ENCODE measurements around the gene PYCR2. TPM values are rescaled to one million over a fixed set of nuclear protein-coding genes. Genes with fewer than 3 reads are reported as not detected.

The PYCR2 gene
- total RNA-seq, 1 donor from 2014 or later = 97.0 TPM

DNA sequence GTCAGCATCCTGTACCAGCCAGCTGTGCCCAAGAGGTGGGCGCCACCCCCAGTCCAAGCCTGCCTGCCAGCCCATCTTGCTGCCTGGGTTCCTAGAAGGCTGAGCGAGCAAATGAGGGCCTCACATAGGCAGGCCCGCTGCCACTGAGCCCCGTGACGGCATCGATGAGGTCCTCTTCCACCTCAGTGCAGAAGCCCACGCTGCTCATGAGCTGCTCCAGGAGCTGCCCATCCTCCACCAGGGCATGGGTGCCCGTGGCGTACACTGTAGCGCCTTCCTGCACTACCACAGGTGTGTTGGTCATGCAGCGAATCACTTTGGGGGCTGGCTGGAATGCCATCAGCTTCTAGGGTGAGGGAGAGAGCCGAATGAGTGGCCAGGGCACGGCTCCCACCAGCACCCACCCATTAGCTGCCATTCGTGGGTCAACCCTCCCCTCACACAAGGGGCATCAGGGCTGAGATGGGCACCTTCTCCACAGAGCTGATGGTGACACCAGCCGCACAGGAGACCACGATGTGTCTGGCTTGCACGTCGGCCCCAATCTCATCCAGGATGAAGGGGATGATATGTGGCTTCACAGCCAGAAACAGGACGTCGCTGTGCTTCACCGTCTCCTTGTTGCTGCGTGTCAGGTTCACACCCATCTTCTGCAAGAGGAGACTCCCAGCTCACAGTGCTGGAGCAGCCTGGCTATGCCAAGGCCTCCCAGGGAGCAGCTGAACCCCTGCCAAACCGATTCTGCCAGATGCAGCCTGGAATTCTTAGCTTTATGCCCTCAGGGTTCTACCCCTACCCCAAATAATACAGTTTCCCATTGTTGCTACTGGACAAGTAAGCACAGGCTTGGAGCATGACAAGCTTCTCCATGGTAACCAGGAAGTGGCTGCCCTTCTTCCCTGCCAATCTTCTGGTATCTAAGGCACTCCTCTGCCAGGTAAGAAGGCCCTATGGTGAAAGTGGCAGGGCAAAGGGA lies 2.0 kb downstream of the PYCR2 start:
- intact Hi-C loops (cut with micrococcal nuclease) = loop anchor here (5.0 kb wide), 1 partner anchor 495 kb away; the partner anchor contains the start of gene LBR

DNA sequence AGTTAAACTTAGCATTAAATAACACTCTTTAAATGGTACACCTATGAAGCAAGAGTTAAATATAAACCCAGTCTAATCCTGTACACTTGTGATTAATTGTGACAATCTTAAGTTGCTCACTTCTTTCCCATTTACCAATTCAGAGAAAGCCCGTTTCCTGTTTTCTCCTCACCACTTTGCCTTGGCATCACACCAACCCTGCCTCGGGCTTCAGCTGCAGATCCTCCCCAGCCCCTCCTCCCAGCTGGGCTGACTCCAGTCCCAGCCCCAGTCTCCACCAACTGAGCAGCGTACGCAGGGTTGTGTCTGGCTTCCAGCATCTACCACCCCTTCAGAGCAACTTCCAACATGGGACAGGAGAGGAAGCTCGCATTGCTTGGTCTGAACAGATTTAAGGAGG lies 4.1 kb downstream of the PYCR2 start:
- intact Hi-C loops (cut with micrococcal nuclease) = loop anchor here (5.0 kb wide), 1 partner anchor 493 kb away; the partner anchor contains the start of gene LBR

DNA sequence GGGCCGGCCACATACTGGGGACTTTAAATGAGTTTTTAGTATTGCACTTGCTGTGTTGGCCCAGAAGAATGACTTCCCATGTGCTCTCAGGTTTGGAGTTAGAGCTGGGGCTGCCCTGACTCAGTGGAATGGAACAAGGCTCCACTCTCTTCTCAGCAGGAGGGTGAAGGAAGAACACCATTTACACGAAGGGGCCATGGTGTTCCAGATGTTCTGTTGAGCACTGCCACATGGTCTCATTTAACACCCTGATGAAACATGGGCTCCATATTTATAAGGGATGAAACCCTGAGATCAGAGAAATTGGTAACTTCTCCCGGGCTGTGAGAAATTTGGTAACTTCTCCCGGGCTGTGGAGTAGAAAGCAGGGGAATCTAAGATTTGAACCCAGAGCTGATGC lies 5.8 kb downstream of the PYCR2 start:
- intact Hi-C loops (cut with micrococcal nuclease) = no loop called here

DNA sequence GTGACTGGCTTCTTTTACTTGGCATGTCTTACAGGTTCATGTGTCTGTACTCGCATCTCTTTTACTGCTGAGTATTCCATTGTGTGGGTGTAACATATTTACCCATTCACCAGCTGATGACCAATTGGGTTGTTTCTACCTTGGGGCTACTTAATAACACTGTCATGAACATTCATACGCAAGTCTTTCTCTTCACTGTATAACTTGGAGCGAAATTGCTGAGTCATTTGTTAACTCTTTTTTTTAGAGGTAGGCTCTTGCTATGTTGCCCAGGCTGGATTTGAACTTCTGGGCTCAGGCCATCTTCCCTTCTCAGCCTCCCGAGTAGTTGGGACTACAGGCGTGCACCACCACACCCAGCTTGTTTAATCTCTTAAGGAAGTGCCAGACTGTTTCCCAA lies 6.5 kb downstream of the PYCR2 start:
- intact Hi-C loops (cut with micrococcal nuclease) = no loop called here

DNA sequence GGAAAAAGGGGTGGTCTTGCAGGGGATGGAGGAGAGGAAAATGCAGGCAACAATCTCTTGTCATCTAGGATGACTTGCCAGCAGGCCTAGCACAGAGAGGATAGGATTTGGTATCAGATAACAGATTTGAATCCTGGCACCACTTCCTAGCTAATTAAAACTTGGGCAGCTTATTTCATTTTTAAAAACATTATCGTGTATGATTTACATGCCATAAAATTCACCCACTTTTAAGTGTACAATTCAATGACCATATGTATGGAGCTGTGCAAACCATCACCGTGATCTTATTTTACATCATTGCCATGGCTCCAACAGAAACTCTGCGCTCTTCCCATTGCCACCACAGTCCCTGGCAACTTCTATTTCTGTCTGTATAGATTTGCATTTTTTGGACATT lies 6.9 kb downstream of the PYCR2 start:
- intact Hi-C loops (cut with micrococcal nuclease) = no loop called here

DNA sequence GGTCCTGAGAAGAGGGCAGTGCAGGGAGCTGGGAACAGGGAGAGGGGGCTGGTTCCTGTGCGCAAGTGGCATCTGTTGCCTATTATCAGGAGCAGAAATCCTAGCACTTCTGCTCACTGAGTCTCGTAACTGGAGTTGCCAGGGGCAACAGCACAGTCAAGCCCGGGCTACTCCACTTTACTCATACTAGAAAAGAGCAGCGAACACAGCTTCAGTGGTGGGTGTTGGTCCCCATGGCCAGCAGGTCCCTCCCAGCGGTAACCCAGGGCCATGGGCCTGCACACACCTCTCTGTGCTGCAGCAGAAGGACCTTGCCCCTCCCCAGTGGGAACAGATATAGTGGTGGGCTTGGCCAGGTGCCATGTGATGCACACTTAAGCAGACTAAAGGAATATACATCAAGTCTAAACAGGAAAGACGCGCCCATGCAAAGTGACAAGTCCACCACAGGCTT lies 8.5 kb downstream of the PYCR2 start:
- intact Hi-C loops (cut with micrococcal nuclease) = no loop called here

DNA sequence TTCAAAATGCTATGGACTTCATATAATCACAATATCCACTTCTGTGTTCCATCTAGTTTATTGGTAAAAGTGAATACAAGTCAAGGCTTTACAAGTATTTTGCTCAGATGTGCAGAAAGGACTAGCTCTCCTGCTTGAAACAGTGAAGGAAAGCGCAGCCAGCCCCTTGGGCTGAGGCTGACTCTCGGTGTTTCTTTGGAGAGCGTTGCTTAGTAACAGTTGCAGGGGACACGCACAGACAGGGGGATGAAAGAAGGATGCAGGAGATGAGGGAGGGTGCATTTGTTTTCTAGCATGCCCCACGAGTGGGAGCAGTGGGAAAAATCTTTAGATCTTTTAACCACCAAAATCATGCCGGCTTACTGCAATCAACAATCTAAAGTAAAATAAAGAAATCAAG lies 9.1 kb downstream of the PYCR2 start:
- intact Hi-C loops (cut with micrococcal nuclease) = no loop called here

DNA sequence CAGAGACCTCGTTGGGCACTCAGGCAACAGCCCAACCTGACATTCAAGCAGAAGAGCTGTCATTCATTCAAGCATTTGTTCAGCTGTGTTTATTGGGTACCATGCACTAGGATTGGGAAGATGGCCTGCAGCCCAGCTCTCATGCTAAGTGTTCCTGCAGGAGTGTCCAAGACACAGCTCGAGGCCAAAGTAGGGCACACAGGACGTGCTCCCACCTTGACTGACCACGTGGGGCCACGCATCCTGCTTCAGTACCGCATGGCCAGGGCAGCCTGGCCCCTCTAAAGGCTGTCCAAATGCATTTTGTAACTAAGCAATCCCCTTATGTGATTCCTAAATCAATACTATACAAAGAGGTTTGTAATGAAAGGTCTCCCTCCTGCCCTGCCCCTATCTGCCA lies 9.7 kb downstream of the PYCR2 start:
- intact Hi-C loops (cut with micrococcal nuclease) = no loop called here

DNA sequence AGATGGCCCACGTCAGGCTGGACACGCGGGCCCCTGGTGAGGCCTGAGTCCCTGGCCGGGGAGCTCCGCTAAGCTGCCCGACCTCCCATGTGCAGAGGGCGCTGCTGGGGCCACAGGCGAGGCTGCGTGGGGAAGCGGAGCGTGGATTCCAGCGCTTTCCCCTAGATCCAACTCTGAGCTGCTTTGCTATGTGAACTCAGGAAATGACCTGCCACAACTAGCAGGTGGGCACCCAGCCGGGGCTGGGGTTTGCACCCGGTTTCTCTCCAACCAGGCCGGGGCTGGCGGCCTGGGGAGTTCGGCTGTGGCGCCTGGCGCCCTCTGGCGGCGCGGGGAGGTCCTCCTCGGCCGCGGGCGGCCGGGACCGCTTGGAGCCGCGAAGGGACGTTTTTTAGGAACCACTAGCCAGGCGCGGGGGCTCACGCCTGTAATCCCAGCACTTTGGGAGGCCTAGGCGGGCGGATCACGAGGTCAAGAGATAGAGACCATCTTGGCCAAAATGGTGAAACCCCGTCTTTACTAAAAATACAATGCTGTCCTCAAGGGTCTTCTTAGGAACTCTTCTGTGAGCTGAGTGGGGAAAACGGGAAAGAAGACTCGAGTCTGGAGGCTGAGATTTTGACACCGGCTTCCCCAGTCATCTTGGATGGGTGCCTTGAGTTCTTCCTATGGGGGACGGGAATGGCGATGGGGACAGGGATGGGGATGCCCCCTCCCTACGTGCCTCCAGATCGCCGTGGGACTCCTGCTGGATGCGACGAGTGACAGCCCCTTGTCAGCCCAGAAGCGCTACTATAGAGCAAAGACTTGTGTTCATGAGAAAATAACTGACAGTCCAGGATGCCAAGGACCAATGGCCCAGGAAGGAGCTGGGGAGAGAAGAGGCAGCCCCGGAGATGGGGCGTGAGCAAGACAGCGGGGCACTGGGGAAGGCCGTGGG lies 12.6 kb downstream of the PYCR2 start:
- intact Hi-C loops (cut with micrococcal nuclease) = loop anchor here (1.0 to 2.0 kb wide), 6 partner anchors 31 to 436 kb away; partner anchors contain the start of gene SRP9

DNA sequence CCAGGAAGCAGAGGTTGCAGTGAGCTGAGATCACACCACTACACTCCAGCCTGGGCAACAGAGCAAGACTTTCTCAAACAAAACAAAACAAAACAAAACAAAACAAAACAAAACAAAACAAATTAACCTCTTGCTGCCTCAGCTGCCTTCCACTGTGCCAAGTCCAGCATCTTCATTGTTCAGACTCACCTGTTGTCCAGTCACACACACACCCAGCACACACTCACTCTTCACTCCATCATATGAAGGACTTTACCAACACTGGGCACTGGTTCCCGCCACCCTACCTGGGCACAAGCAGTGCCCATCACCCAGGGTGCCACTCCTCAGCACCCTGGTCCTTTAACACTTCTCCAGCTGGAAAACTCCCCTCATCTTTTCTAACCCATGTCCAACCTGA lies 14.6 kb downstream of the PYCR2 start:
- intact Hi-C loops (cut with micrococcal nuclease) = no loop called here

DNA sequence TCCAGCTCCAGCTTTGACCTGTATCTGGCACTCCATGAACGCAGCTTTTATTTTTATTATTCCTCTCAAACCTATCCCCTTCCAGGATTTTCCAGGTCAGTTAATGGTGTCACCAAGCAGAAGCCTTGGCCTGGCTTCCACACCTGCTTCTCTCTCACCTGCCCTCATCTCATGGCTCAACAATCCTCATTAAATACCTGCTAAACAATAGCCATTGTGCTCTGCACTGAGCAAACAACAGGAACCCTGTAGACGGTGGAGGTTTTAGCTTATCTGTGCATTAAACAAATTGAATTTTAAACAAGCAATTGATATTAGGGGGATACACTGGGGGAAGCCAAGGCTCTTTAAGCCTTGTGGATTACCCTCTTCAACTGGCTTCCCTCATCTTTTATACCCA lies 15.3 kb downstream of the PYCR2 start:
- intact Hi-C loops (cut with micrococcal nuclease) = no loop called here

DNA sequence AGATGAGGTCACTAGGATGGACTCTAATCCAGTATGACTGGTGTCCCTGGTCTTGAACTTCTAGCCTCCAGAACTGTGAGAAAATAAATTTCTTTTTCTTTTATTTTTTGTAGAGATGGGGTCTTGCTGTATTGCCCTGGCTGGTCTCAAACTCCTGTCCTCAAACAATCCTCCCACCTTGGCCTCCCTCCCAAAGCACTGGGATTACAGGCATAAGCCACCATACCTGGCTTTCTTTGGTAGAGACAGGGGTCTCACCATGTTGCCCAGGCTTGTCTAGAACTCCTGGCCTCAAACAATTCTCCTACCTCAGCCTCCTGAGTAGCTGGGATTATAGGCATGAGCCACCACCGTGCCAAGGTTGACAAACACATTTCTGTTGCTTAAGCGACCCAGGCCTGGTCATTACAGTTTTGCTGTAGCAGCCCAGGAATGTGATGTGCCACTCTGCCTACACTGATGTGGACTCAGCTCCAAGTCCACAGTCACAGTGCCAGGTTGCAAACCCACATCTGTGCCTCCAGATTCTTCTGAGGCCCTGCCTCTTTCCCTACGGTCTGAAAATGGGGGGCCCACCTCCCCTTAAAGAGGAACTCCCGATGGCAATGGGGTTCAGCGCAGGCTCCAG lies 15.9 kb downstream of the PYCR2 start:
- intact Hi-C loops (cut with micrococcal nuclease) = no loop called here

DNA sequence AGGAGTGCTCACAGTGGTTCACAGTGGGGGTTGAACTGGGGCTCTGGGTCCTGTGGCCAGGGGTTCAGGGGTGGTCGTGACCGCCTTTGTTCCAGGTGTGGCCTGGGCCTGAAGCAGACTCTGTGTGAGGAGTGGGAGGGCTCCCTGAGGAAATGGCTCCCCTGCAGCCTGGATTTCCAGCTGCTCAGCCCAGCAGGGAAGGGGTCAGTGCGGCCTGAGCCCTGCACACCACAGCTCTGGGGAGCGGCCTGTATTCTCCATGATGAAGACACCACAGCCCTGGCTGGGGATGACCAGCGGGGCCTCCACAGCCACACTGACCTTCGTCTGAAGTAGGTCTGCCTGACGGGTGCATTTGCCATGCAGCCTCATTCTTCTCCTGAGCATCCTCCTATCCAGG lies 16.7 kb downstream of the PYCR2 start:
- intact Hi-C loops (cut with micrococcal nuclease) = no loop called here

DNA sequence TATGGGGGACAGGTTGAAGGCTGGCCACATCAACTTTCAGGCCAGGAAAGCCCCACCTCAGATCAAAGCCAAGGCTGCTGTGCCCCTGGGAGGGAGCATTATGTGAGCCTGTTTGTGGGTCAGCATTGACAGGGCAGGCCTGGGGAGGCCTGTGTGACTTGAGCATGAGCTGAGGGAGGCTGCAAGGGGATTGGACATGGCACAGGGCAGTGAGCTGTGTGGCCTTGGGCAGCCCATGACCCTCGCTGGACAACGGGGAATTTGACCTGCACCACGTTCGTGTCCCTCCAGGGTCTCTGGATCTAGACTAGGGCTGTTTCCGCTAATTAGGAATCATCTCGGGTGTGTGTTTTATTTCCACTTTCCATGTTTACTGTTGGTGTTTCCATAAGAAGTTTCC lies 17.6 kb downstream of the PYCR2 start:
- intact Hi-C loops (cut with micrococcal nuclease) = no loop called here

DNA sequence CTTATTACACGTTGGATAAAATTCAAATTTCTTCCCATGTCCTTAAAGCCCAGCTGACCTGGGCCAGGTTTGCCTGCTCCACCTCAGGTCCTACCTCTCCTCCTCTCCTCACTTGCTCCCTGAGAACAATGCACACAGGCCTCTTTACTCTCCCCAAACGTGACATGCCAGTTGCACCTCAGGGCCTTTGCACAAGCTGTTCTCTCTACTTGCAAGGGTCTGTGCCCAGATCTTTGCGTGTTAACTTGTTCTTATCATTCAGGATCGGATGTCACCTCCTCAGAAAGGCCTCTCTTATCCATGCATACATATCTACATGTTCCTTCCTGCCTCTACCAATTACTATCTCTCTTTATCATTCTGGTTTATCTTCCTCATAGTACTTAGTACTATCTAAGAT lies 20.4 kb downstream of the PYCR2 start:
- intact Hi-C loops (cut with micrococcal nuclease) = no loop called here

DNA sequence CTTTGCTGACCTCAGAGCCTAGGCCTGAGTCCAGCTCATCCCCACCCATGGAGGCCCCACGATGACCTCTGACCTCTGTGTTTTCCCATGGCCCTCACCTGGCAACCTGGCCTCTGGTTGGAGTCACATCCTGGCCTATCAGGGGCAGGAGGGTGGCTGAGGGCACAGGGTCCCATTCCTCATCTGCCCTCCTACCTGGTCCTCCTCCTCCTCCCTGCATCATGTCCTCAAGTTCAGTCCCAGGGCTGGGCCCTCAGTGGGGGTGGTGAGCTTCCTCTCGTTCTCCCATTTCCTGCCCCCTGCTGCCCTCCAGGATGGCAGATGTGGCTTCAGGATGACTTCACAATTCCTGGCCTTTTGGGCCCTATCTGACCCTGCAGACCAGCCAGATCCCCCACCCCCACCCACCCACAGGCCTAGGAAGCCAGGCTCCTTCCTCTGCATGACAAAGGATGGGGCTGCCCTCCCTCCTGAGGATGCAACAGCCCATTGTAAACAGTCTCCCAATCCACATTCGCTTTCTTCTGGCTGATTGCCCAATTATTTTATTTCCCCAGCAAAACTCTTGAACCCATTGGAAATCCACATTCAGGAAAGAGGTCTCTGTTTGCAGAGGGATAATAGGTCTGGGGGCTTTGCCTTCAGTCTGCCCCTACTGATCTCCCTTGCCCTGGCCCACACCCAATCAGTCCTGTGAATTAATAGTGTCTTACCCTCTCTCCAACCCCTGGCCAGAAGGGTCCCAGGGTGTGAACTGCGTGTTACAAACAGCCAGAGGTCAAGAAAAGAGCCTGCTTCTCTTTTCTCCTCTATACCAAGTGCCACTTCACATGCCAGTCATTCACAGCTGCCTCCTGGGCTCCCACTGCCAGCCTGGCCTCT lies 24.8 kb downstream of the PYCR2 start:
- intact Hi-C loops (cut with micrococcal nuclease) = loop anchor here (5.0 kb wide), 1 partner anchor 472 kb away; the partner anchor contains the start of gene LBR

DNA sequence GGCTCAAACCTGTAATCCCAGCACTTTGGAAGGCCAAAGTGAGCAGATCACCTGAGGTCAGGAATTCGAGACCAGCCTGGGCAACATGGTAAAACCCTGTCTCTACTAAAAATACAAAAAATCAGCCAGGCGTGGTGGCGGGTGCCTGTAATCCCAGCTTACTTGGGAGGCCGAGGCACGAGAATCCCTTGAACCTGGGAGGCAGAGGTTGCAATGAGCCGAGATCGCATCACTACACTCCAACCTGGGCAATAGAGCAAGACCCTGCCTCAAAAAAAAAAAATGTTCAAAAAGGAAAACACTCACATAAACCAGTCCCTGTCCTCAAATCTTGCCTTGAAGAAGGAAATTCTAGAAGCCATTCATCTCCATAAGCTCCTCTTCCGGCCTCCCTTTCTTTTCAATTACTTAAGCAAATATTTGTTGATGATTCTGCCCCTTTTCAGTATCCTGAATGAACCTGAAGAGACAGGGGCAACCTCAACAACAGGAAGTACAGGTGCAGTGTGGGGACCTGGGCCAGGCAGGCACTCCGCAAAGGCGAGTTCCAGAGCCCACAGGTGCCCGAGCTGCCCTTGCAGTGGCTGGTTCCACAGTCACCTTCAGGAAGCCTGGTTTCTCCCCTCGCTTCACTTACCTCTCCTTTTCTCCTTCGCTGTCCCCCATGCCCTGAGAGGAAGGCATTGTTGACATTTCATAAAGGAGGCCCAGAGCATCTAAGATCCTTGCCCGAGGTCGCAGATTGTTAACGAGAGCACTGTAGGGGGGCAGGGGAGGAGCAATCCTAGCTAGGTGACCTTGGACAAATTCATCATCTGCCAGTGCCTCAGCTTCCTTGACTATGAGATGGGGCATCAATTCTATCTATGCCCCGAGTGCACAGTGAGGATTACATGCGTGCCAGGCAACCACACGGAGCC lies 26.2 kb downstream of the PYCR2 start:
- intact Hi-C loops (cut with micrococcal nuclease) = loop anchor here (1.0 to 5.0 kb wide), 7 partner anchors 16 to 471 kb away; partner anchors contain the start of genes LBR, PYCR2, SDE2 and SRP9

DNA sequence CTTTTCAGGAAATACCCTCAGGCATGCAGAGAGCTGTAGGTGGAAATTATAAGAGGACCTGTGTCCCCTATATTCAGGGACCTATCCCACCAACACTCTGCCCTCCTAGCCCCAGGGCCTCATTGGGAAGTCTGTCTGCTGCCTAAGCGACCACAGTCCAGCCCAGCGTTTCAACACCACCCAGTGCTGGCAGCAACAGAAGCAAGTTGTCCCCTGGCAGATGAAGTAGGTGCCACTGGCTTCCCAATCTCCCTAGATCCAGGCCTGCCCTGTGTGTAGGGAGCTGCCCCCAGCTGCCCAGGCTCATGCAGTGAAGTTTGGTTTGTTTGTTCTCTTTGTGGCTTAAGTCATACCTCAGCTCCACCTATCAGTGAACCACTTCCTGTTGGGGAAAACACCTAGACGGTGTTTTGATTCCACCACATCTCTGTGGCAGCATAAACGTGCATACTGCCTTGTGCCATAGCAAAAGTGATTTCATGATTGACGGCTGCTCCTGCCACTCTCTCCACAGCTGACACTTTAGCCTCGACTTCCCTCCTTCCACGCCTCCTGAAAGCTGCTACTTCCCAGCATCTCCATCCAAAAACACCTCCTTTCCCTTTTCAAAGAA lies 27.0 kb downstream of the PYCR2 start:
- intact Hi-C loops (cut with micrococcal nuclease) = loop anchor here (1.0 to 5.0 kb wide), 7 partner anchors 15 to 470 kb away; partner anchors contain the start of genes LBR, PYCR2, SDE2 and SRP9
